ENCODE data around the gene SLC16A8.
A peak's percentile ranks its signal among the peaks of the same experiment; 100 is the strongest.
"Not testable (repeated sequence)": the region's sequence is repeated elsewhere in the genome, so short reads cannot be mapped to it uniquely, and the experiment has no call there.

Gene SLC16A8

DNA sequence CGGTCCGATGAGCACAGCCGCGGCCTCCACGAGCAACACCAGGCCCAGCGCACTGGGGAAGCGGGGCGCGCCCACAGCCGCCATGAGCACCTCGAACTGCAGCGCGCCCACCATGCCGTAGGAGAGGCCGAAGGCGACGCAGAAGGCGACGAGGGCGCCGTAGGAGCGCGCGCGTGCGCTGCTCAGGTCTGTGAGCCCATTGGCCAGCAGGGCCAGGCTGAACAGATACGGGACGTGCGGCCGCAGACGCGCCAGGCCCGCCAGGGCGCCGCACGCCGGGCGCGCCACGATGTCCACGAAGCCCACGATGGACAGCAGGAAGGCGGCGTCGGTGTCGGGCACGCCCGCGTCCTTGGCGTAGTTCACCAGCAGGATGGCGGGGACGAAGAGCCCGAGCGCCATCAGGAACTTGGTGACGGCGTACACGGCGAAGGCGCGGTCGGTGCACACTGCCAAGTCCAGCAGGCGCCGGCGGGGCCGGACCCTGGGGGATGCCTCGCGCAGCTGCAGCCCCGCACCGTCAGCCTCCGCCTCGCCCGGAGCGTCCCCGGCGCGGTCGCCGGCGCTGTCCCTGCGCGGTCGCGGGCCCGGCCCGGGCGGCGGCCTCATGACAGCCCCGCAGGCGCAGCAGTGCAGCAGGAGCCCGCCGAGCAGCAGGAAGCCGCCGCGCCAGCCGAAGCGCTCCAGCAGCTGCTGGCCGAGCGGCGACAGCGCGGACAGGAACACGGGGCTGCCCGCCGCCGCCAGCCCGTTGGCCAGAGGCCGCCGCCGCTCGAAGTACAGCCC lies 2.9 kb downstream of the SLC16A8 start:
- H3K27ac ChIP-seq, result no peak overlapping the region
- no peaks in the 10 kb centered on the region for H3K36me3 ChIP-seq (ENCODE audit: control insufficient read depth, insufficient read depth, low read length)
- H3K4me2 ChIP-seq (ENCODE audit: low read length), result peak overlapping the region; percentile 71
- TF ChIP-seq, protein P1, sequence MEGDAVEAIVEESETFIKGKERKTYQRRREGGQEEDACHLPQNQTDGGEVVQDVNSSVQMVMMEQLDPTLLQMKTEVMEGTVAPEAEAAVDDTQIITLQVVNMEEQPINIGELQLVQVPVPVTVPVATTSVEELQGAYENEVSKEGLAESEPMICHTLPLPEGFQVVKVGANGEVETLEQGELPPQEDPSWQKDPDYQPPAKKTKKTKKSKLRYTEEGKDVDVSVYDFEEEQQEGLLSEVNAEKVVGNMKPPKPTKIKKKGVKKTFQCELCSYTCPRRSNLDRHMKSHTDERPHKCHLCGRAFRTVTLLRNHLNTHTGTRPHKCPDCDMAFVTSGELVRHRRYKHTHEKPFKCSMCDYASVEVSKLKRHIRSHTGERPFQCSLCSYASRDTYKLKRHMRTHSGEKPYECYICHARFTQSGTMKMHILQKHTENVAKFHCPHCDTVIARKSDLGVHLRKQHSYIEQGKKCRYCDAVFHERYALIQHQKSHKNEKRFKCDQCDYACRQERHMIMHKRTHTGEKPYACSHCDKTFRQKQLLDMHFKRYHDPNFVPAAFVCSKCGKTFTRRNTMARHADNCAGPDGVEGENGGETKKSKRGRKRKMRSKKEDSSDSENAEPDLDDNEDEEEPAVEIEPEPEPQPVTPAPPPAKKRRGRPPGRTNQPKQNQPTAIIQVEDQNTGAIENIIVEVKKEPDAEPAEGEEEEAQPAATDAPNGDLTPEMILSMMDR (IDR thresholded peaks at IDR 0.05), result no peak
- H2AFZ ChIP-seq, result peak overlapping the region; percentile 58
- H3K4me1 ChIP-seq, result no peaks in the 10 kb centered on the region
- peak overlapping the region; percentile 39 for H3K4me3 ChIP-seq (ENCODE audit: low read depth, low read length)
- H3K9me3 ChIP-seq (ENCODE audit: control insufficient read depth, low read length), result no peaks in the 10 kb centered on the region
- no peaks in the 10 kb centered on the region for H3K27me3 ChIP-seq (ENCODE audit: control insufficient read depth, insufficient read depth, low read length)
- H3K9ac ChIP-seq, result no peak overlapping the region
- no peaks in the 10 kb centered on the region for H3K79me2 ChIP-seq

DNA sequence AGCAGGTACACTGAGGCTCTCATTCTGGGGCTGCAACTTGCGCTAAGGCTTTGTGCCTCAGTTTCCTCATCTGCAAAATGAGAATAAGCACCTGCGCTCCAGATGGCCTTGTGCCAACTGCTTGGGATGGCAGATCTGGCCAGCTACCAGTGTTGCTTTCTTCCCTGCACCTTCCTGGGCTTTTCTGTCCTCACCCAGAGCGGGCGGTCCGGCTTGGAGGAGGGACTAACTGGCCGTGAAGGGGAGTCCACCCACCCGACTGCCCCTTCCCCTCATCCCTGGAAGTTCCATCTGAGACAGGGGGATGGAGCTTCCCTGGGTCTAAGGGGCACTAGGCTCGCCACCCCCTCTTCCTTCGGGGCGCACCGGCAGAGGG lies 3.5 kb downstream of the SLC16A8 start:
- H3K36me3 ChIP-seq (ENCODE audit: control insufficient read depth, insufficient read depth, low read length), result no peaks in the 10 kb centered on the region
- no peaks in the 10 kb centered on the region for H3K27me3 ChIP-seq (ENCODE audit: control insufficient read depth, insufficient read depth, low read length)
- TF ChIP-seq, protein P1 (IDR thresholded peaks at IDR 0.05), result no peak
- H3K79me2 ChIP-seq, result no peaks in the 10 kb centered on the region
- no peaks in the 10 kb centered on the region for H3K9me3 ChIP-seq (ENCODE audit: control insufficient read depth, low read length)
- H3K4me3 ChIP-seq (ENCODE audit: low read depth, low read length), result no peak overlapping the region
- H3K4me1 ChIP-seq, result no peaks in the 10 kb centered on the region
- peak overlapping the region; percentile 63 for H3K4me2 ChIP-seq (ENCODE audit: low read length)
- no peak overlapping the region for H3K27ac ChIP-seq
- no peak overlapping the region for H2AFZ ChIP-seq
- no peak overlapping the region for H3K9ac ChIP-seq

DNA sequence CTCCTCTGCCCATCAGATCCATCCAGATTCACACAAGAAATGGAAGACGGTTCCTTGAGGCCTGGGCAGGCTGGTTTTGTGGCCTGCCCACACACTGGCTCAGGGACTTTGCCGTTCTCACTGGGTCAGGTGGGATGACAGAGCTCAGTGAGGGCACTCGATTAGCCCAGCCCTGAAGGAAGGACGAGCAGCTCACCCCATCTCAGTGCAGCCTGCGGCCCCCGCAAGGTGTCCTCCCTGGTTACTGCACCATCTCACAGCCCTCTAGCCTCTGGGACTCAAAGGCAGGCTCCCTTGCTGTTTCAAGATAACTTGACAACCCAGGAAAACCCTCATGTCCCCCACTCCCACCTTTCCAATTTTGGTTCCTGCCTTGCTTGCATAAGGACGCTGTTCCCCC lies 4.2 kb downstream of the SLC16A8 start:
- no peak overlapping the region for H3K27ac ChIP-seq
- TF ChIP-seq, protein P1 (IDR thresholded peaks at IDR 0.05), result no peak
- no peaks in the 10 kb centered on the region for H3K79me2 ChIP-seq
- no peaks in the 10 kb centered on the region for H3K27me3 ChIP-seq (ENCODE audit: control insufficient read depth, insufficient read depth, low read length)
- no peaks in the 10 kb centered on the region for H3K9me3 ChIP-seq (ENCODE audit: control insufficient read depth, low read length)
- H2AFZ ChIP-seq, result no peak overlapping the region
- H3K4me2 ChIP-seq (ENCODE audit: low read length), result no peak overlapping the region
- no peak overlapping the region for H3K9ac ChIP-seq
- H3K4me3 ChIP-seq (ENCODE audit: low read depth, low read length), result no peak overlapping the region
- H3K36me3 ChIP-seq (ENCODE audit: control insufficient read depth, insufficient read depth, low read length), result no peaks in the 10 kb centered on the region
- no peaks in the 10 kb centered on the region for H3K4me1 ChIP-seq

DNA sequence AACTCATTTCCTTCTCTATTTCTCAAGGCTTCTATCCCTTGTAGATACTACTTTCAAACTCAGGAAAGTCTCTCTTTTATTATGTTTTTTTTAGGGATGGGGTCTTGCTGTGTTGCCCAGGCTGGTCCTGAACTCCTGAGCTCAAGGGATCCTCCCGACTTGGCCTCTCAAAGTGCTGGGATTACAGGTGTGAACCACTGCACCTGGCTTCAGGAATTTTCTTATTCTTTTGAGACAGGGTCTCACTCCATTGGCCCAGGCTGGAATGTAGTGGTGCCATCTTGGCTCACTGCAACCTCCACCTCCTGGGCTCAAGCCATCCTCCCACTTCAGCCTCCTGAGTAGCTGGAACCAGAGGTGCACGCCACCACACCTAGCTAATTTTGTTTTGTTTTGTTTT lies 4.8 kb downstream of the SLC16A8 start:
- H3K36me3 ChIP-seq (ENCODE audit: control insufficient read depth, insufficient read depth, low read length); H2AFZ ChIP-seq; H3K27me3 ChIP-seq (ENCODE audit: control insufficient read depth, insufficient read depth, low read length); H3K4me2 ChIP-seq (ENCODE audit: low read length); H3K9ac ChIP-seq; H3K79me2 ChIP-seq; H3K9me3 ChIP-seq (ENCODE audit: control insufficient read depth, low read length); H3K4me3 ChIP-seq (ENCODE audit: low read depth, low read length); H3K4me1 ChIP-seq; H3K27ac ChIP-seq: not testable (repeated sequence)

DNA sequence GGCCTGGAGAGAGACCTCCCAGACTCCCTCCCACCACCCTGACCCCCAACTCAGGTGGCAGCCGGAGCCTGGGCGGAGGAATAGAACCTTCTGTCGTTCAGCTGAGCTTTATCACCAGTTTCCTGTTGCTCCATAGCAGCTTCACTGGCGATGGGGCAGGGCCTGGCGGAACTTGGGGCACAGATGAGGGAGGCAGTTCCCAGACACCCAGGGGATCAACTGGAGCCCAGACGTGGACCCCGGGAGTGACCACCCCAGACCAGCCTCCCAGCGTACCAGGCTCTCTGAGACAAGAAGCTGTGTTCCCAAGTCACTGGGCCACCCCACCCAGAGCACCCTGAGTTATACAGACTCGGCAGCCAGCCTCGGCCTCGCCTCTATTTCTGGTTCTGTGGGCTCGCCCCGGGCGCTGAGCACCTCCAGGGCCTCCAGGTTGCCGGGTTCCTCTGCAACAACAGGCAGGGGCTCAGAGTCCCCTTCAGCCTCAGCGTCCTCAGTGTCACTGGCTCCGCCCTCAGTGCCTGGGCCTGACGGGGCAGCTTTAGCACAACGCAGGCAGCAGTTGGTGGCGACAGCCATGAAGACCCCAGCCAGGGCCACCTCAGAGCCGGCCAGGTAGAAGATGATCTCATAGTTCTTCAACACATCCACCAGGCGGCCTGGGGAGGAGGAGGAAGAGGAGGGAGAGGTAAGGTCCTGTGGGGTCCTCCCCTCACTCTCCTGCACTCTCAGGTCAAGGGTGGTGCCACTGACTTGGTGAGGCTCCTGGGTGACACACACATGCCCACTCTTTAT lies 5.7 kb downstream of the SLC16A8 start:
- H3K4me3 ChIP-seq (ENCODE audit: low read depth, low read length), result no peak overlapping the region
- no peaks in the 10 kb centered on the region for H3K79me2 ChIP-seq
- TF ChIP-seq, protein P1 (IDR thresholded peaks at IDR 0.05), result no peak
- no peaks in the 10 kb centered on the region for H3K9me3 ChIP-seq (ENCODE audit: control insufficient read depth, low read length)
- H3K27me3 ChIP-seq (ENCODE audit: control insufficient read depth, insufficient read depth, low read length), result no peaks in the 10 kb centered on the region
- no peak overlapping the region for H2AFZ ChIP-seq
- H3K9ac ChIP-seq, result no peak overlapping the region
- H3K27ac ChIP-seq, result no peak overlapping the region
- no peak overlapping the region for H3K4me2 ChIP-seq (ENCODE audit: low read length)
- no peaks in the 10 kb centered on the region for H3K4me1 ChIP-seq
- H3K36me3 ChIP-seq (ENCODE audit: control insufficient read depth, insufficient read depth, low read length), result no peaks in the 10 kb centered on the region

Data from parathyroid adenoma (tissue), 2 donors.